ENCODE data around the gene KRT1. TPM values are rescaled to one million over a fixed set of nuclear protein-coding genes. Genes with fewer than 3 reads are reported as not detected.
A peak's percentile ranks its signal among the peaks of the same experiment; 100 is the strongest.

Gene KRT1
- total and polyA plus RNA-seq, 3 experiments from 2014 or later: 3.4 TPM; not detected in 2

DNA sequence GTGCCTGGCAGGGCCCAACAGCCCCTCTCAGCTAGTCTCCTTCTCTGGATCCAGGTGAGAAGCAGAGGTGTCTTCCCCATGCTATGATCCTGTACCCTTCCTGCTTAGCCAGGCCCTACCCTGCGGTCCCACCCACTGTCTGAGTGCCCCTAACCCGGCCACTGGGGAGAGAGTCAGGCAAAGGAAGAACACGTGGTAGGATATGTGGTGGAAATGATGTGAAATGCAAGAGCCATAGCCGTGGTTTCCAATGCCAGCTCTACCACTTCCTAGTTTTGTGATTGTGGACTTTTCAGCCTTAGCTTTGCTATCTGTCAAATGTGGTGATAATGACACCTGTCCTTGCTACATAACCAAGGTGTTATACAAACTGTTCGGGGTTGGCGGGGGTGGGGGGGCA, 44.0 kb downstream of the KRT1 start:
- H3K27ac Mint-ChIP-seq: peak overlapping the region in 3 of 8 donors; percentile 66 to 91 (median 76)
- no peak overlapping the region for H3K27ac ChIP-seq (ENCODE audit: low read depth, low read length)
- H3K36me3 Mint-ChIP-seq: no peaks in the 10 kb centered on the region
- H3K9me3 Mint-ChIP-seq: no peaks in the 10 kb centered on the region
- ChIA-PET POLR2A (interaction anchor here (1.4 kb wide), 1 partner anchor 9 kb away, joined by 6 read pairs; no protein-coding TSS in a partner anchor), CTCF (no interaction called here)
- peaks cover 5 to 16% of the 10 kb centered on the region in 2 donors for H3K27me3 Mint-ChIP-seq
- H3K9me3 ChIP-seq (ENCODE audit: low read length): no peaks in the 10 kb centered on the region
- H3K4me1 ChIP-seq (ENCODE audit: insufficient read depth, low read length): peaks cover 48% of the 10 kb centered on the region
- DNase-seq: peak in 1 of 5 donors; percentile 33
- no peak overlapping the region for H3K4me3 Mint-ChIP-seq
- H3K27me3 ChIP-seq (ENCODE audit: insufficient read depth, low read length, poor library complexity, severe bottlenecking): no peaks in the 10 kb centered on the region
- peaks cover 27 to 31% (median 29%) of the 10 kb centered on the region in 3 donors for H3K4me1 Mint-ChIP-seq
- no peaks in the 10 kb centered on the region for H3K36me3 ChIP-seq (ENCODE audit: insufficient read depth, low read length)
- H3K4me3 ChIP-seq (ENCODE audit: low read length): no peak overlapping the region

- Mint-ChIP-seq H3K4me1 (peaks cover 37 to 43% (median 40%) of the 10 kb centered on the region in 3 donors), H3K9me3 (no peaks in the 10 kb centered on the region), H3K27me3 (peaks cover 3 to 16% of the 10 kb centered on the region in 2 donors), H3K27ac (peak overlapping the region in 3 of 8 donors; percentile 35 to 71 (median 40)), H3K36me3 (no peaks in the 10 kb centered on the region), H3K4me3 (no peak overlapping the region)
- POLR2A ChIA-PET: interaction anchor here (1.0 kb wide), 1 partner anchor 49 kb away, joined by 3 read pairs; no protein-coding TSS in a partner anchor
- DNase-seq: no peak
- no peaks in the 10 kb centered on the region for H3K9me3 ChIP-seq (ENCODE audit: low read length)
- no peak overlapping the region for H3K4me3 ChIP-seq (ENCODE audit: low read length)
- H3K4me1 ChIP-seq (ENCODE audit: insufficient read depth, low read length): peaks cover 59% of the 10 kb centered on the region
- CTCF ChIA-PET: no interaction called here
- H3K27ac ChIP-seq (ENCODE audit: low read depth, low read length): no peak overlapping the region
- H3K27me3 ChIP-seq (ENCODE audit: insufficient read depth, low read length, poor library complexity, severe bottlenecking): no peaks in the 10 kb centered on the region
- H3K36me3 ChIP-seq (ENCODE audit: insufficient read depth, low read length): no peaks in the 10 kb centered on the region
Measured at GRCh38 chr12:52634266-52635056, 45.7 kb downstream of the KRT1 start.

DNA sequence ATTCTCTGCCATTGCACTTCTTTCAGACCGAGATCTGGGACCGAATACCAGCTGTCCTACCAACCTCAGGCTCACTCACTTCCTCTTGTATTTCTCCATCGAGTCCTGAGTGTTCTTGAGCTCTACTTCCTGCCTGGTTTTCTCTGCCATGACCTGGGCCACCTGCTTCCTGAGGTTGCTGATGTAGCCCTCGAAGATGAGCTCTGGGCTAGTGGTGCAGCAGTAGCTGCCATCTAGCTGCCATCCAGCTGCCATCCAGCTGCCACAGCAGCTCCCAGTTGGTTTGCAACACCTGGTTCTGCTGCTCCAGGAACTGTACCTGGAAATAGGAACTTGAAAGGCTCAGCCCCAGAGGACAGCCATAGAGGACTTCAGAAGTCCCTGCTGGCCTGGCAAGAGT, 46.8 kb downstream of the KRT1 start:
- CTCF ChIA-PET: interaction anchor here (1.3 kb wide), 1 partner anchor 9 kb away, joined by 4 read pairs; no protein-coding TSS in a partner anchor
- peaks cover 39 to 45% (median 42%) of the 10 kb centered on the region in 3 donors for H3K4me1 Mint-ChIP-seq
- no peaks in the 10 kb centered on the region for H3K36me3 ChIP-seq (ENCODE audit: insufficient read depth, low read length)
- peaks cover 2 to 12% of the 10 kb centered on the region in 2 donors for H3K27me3 Mint-ChIP-seq
- DNase-seq: peak in 2 of 5 donors; percentile 20 to 47
- H3K27ac ChIP-seq (ENCODE audit: low read depth, low read length): no peak overlapping the region
- H3K27me3 ChIP-seq (ENCODE audit: insufficient read depth, low read length, poor library complexity, severe bottlenecking): no peaks in the 10 kb centered on the region
- peak overlapping the region in 4 of 7 donors; percentile 20 to 34 (median 28) for H3K4me3 Mint-ChIP-seq
- no peak overlapping the region for H3K4me3 ChIP-seq (ENCODE audit: low read length)
- no peaks in the 10 kb centered on the region for H3K9me3 Mint-ChIP-seq
- H3K36me3 Mint-ChIP-seq: no peaks in the 10 kb centered on the region
- H3K9me3 ChIP-seq (ENCODE audit: low read length): no peaks in the 10 kb centered on the region
- peak overlapping the region in 4 of 8 donors; percentile 2 to 79 (median 56) for H3K27ac Mint-ChIP-seq
- peaks cover 59% of the 10 kb centered on the region for H3K4me1 ChIP-seq (ENCODE audit: insufficient read depth, low read length)
- POLR2A ChIA-PET: interaction anchor here (1.0 kb wide), 1 partner anchor 48 kb away, joined by 3 read pairs; no protein-coding TSS in a partner anchor

- peaks cover 0 to 8% of the 10 kb centered on the region in 2 donors for H3K27me3 Mint-ChIP-seq
- POLR2A ChIA-PET: no interaction called here
- H3K4me1 Mint-ChIP-seq: peaks cover 41 to 49% (median 45%) of the 10 kb centered on the region in 3 donors
- no peak for DNase-seq
- CTCF ChIA-PET: interaction anchor here (1.3 kb wide), 1 partner anchor 9 kb away, joined by 4 read pairs; no protein-coding TSS in a partner anchor
- Histone ChIP-seq H3K4me1 (ENCODE audit: insufficient read depth, low read length) (peaks cover 59% of the 10 kb centered on the region), H3K27ac (ENCODE audit: low read depth, low read length) (no peak overlapping the region), H3K9me3 (ENCODE audit: low read length) (no peaks in the 10 kb centered on the region), H3K4me3 (ENCODE audit: low read length) (no peak overlapping the region), H3K27me3 (ENCODE audit: insufficient read depth, low read length, poor library complexity, severe bottlenecking) (no peaks in the 10 kb centered on the region), H3K36me3 (ENCODE audit: insufficient read depth, low read length) (no peaks in the 10 kb centered on the region)
- H3K36me3 Mint-ChIP-seq: no peaks in the 10 kb centered on the region
- H3K9me3 Mint-ChIP-seq: no peaks in the 10 kb centered on the region
- H3K27ac Mint-ChIP-seq: peak overlapping the region in 1 of 8 donors; percentile 45
- H3K4me3 Mint-ChIP-seq: no peak overlapping the region
Measured at GRCh38 chr12:52632656-52633055, 47.6 kb downstream of the KRT1 start.

GRCh38 chr12:52631676-52632459, 48.3 kb downstream of the KRT1 start:
- no peaks in the 10 kb centered on the region for H3K9me3 ChIP-seq (ENCODE audit: low read length)
- Mint-ChIP-seq H3K27me3 (peaks cover 2 to 4% of the 10 kb centered on the region in 2 donors), H3K36me3 (peaks cover 0 to 2% (median 0%) of the 10 kb centered on the region in 3 donors), H3K27ac (peak overlapping the region in 2 of 8 donors; percentile 42 to 77), H3K4me1 (peaks cover 43 to 50% (median 47%) of the 10 kb centered on the region in 3 donors), H3K9me3 (no peaks in the 10 kb centered on the region), H3K4me3 (no peak overlapping the region)
- no peaks in the 10 kb centered on the region for H3K27me3 ChIP-seq (ENCODE audit: insufficient read depth, low read length, poor library complexity, severe bottlenecking)
- CTCF ChIA-PET: no interaction called here
- H3K36me3 ChIP-seq (ENCODE audit: insufficient read depth, low read length): no peaks in the 10 kb centered on the region
- H3K4me3 ChIP-seq (ENCODE audit: low read length): no peak overlapping the region
- peaks cover 62% of the 10 kb centered on the region for H3K4me1 ChIP-seq (ENCODE audit: insufficient read depth, low read length)
- no peak for DNase-seq
- H3K27ac ChIP-seq (ENCODE audit: low read depth, low read length): no peak overlapping the region
- POLR2A ChIA-PET: no interaction called here

DNA sequence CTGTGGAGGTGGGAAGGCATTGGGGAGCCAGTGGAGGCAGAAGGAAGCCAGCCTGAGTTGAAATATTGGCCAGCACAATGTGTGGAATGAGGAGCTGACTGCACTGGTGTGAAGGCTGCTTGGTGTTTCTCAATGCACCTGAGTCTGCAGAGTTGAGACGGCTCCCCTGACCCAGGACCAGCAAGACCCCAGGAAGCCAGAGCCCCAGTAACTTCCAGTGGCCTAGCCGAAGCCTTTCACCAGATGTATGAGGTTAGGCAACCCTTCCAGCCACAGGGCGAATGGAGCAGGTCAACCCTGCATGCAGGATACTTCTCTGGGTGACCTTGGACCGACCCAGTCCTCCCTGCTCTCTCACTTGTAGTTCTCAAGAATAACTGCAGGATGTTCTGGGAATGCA, 48.9 kb downstream of the KRT1 start:
- H3K36me3 ChIP-seq (ENCODE audit: insufficient read depth, low read length): no peaks in the 10 kb centered on the region
- peak overlapping the region in 4 of 8 donors; percentile 13 to 85 (median 57) for H3K27ac Mint-ChIP-seq
- no peaks in the 10 kb centered on the region for H3K9me3 ChIP-seq (ENCODE audit: low read length)
- H3K27ac ChIP-seq (ENCODE audit: low read depth, low read length): no peak overlapping the region
- peaks cover 0 to 3% of the 10 kb centered on the region in 2 donors for H3K27me3 Mint-ChIP-seq
- no peaks in the 10 kb centered on the region for H3K27me3 ChIP-seq (ENCODE audit: insufficient read depth, low read length, poor library complexity, severe bottlenecking)
- peak overlapping the region; percentile 13 for H3K4me3 ChIP-seq (ENCODE audit: low read length)
- H3K4me1 Mint-ChIP-seq: peaks cover 42 to 44% (median 43%) of the 10 kb centered on the region in 3 donors
- H3K36me3 Mint-ChIP-seq: peaks cover 0 to 3% (median 0%) of the 10 kb centered on the region in 3 donors
- no peaks in the 10 kb centered on the region for H3K9me3 Mint-ChIP-seq
- no peak for DNase-seq
- POLR2A ChIA-PET: no interaction called here
- no peak overlapping the region for H3K4me3 Mint-ChIP-seq
- peaks cover 57% of the 10 kb centered on the region for H3K4me1 ChIP-seq (ENCODE audit: insufficient read depth, low read length)
- CTCF ChIA-PET: no interaction called here

DNA sequence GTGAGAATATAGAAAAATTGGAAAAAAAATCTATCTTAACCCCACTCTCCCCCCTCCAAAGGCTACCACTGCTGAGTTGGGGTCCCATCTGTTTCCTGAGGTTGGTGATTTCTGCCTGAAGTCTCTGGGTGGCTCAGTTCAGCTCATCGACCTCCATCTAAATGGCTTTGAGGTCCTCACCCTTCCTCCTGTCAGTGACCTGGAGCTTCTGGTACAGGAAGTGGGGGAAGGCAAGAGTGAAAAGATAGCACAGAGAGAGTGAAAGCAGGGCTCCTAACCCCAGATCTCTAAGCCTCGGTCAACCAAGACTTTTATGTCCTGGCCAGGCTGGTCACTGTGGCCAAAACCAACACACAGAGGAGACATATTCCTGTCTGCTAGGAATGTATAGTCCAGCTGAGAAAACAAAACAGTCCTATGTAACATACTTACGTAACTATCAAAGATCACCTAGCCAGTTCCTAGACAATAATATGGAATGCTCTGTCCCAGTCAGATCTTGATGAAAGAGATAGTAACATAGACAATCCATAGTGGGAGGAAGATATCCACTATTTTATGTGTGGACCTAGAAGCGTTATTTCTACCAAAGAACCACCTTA, 49.5 kb downstream of the KRT1 start:
- Histone ChIP-seq H3K4me3 (ENCODE audit: low read length) (peak overlapping the region; percentile 13), H3K4me1 (ENCODE audit: insufficient read depth, low read length) (peaks cover 54% of the 10 kb centered on the region), H3K27me3 (ENCODE audit: insufficient read depth, low read length, poor library complexity, severe bottlenecking) (no peaks in the 10 kb centered on the region), H3K27ac (ENCODE audit: low read depth, low read length) (no peak overlapping the region), H3K36me3 (ENCODE audit: insufficient read depth, low read length) (no peaks in the 10 kb centered on the region), H3K9me3 (ENCODE audit: low read length) (no peaks in the 10 kb centered on the region)
- Mint-ChIP-seq H3K9me3 (no peaks in the 10 kb centered on the region), H3K4me1 (peaks cover 41 to 44% (median 41%) of the 10 kb centered on the region in 3 donors), H3K36me3 (peaks cover 0 to 3% (median 0%) of the 10 kb centered on the region in 3 donors), H3K4me3 (peak overlapping the region in 4 of 7 donors; percentile 8 to 50 (median 32)), H3K27me3 (peaks cover 0 to 3% of the 10 kb centered on the region in 2 donors), H3K27ac (peak overlapping the region in 5 of 8 donors; percentile 13 to 85 (median 55))
- CTCF ChIA-PET: no interaction called here
- no peak for DNase-seq
- POLR2A ChIA-PET: no interaction called here
